HG03196 (cell line): ENCODE measurements around the gene NFATC2IP.
A peak's percentile ranks its signal among the peaks of the same experiment; 100 is the strongest.

Experiments used
- ATAC-seq: cut with Tn5 transposase; IDR thresholded peaks from one replicate; pipeline ENCODE4 v1.9.1; 2021; ENCODE audit not compliant: unreplicated experiment

Gene NFATC2IP

GRCh38 chr16:28950648-28951409 lies at the start of gene NFATC2IP:
NFATC2IP (plus strand) TSS chr16:28950937; CDS start chr16:28951012, 75 bp downstream.
- ATAC-seq, result peak; percentile 88

GRCh38 chr16:28901862-28902261 lies 48.9 kb upstream of the NFATC2IP start:
- no peak for ATAC-seq

- ATAC-seq, result no peak
These were observed 47.8 kb upstream of the NFATC2IP start for GRCh38 chr16:28902909-28903308.

- no peak for ATAC-seq
These were observed 47.2 kb upstream of the NFATC2IP start for GRCh38 chr16:28903344-28904042.

GRCh38 chr16:28904363-28904762 lies 46.4 kb upstream of the NFATC2IP start:
- ATAC-seq, result no peak

GRCh38 chr16:28904828-28905227 lies 45.9 kb upstream of the NFATC2IP start:
- no peak for ATAC-seq

- ATAC-seq, result no peak
These were observed 45.4 kb upstream of the NFATC2IP start for GRCh38 chr16:28905229-28905754.

- no peak for ATAC-seq
These were observed 44.9 kb upstream of the NFATC2IP start for GRCh38 chr16:28905800-28906372.

- no peak for ATAC-seq
These were observed 40.4 kb upstream of the NFATC2IP start for GRCh38 chr16:28910086-28911031.

GRCh38 chr16:28912558-28912957 lies 38.2 kb upstream of the NFATC2IP start:
- no peak for ATAC-seq

- ATAC-seq, result no peak
These were observed 36.6 kb upstream of the NFATC2IP start for GRCh38 chr16:28913946-28914724.

- ATAC-seq, result no peak
These were observed 35.6 kb upstream of the NFATC2IP start for GRCh38 chr16:28915181-28915580.

- ATAC-seq, result no peak
These were observed 33.6 kb upstream of the NFATC2IP start for GRCh38 chr16:28917095-28917494.

GRCh38 chr16:28918698-28919097 lies 32.0 kb upstream of the NFATC2IP start:
- no peak for ATAC-seq

GRCh38 chr16:28923231-28923587 lies 27.5 kb upstream of the NFATC2IP start:
- ATAC-seq, result no peak

GRCh38 chr16:28923652-28924398 lies 26.9 kb upstream of the NFATC2IP start:
- peak; percentile 50 for ATAC-seq

- ATAC-seq, result peak; percentile 4
These were observed 26.4 kb upstream of the NFATC2IP start for GRCh38 chr16:28924399-28924761.

GRCh38 chr16:28924762-28925385 lies 25.9 kb upstream of the NFATC2IP start, which contains the start of gene RABEP2:
RABEP2 (minus strand) TSS chr16:28925238; CDS start chr16:28925163, 75 bp downstream.
- ATAC-seq, result peak; percentile 61
